HG03025 (cell line): Measurements from ENCODE around the gene FDX1.

Source experiments
- ATAC-seq: cut with Tn5 transposase; IDR thresholded peaks from one replicate; pipeline ENCODE4 v1.9.1; 2021; ENCODE audit warnings: mild to moderate bottlenecking, moderate library complexity; ENCODE audit not compliant: unreplicated experiment, low FRiP score

The FDX1 gene

GRCh38 chr11:110430267-110431050 is 711 bp downstream of the FDX1 start:
- ATAC-seq, result peak; percentile 46

GRCh38 chr11:110431051-110431672 is 1.4 kb downstream of the FDX1 start:
- no peak for ATAC-seq

GRCh38 chr11:110431674-110432073 is 1.9 kb downstream of the FDX1 start:
- ATAC-seq, result no peak

- no peak for ATAC-seq
These were observed 3.1 kb downstream of the FDX1 start for GRCh38 chr11:110432713-110433392.

- no peak for ATAC-seq
These were observed 3.9 kb downstream of the FDX1 start for GRCh38 chr11:110433393-110434333.

GRCh38 chr11:110434952-110435779 is 5.4 kb downstream of the FDX1 start:
- no peak for ATAC-seq

GRCh38 chr11:110435780-110436717 is 6.3 kb downstream of the FDX1 start:
- ATAC-seq, result no peak

GRCh38 chr11:110438017-110438416 is 8.3 kb downstream of the FDX1 start:
- no peak for ATAC-seq

- ATAC-seq, result no peak
These were observed 15.7 kb downstream of the FDX1 start for GRCh38 chr11:110445437-110445836.

- ATAC-seq, result no peak
These were observed 16.3 kb downstream of the FDX1 start for GRCh38 chr11:110446061-110446460.

- no peak for ATAC-seq
These were observed 16.8 kb downstream of the FDX1 start for GRCh38 chr11:110446594-110446993.

- no peak for ATAC-seq
These were observed 17.6 kb downstream of the FDX1 start for GRCh38 chr11:110447343-110447742.

GRCh38 chr11:110447897-110448745 is 18.4 kb downstream of the FDX1 start:
- ATAC-seq, result no peak

- ATAC-seq, result no peak
These were observed 20.5 kb downstream of the FDX1 start for GRCh38 chr11:110450246-110450645.

GRCh38 chr11:110452720-110453119 is 23.0 kb downstream of the FDX1 start:
- no peak for ATAC-seq

- peak; percentile 80 for ATAC-seq
These were observed 24.1 kb downstream of the FDX1 start for GRCh38 chr11:110453684-110454354.

- ATAC-seq, result no peak
These were observed 24.9 kb downstream of the FDX1 start for GRCh38 chr11:110454609-110455008.
